GM15510 (cell line): Measurements from ENCODE around the gene JAKMIP3.

Source experiments
- POLR2A ChIP-seq: IDR thresholded peaks from 3 replicates; pipeline ENCODE4 v1.6.1; 2011; ENCODE audit warnings: borderline replicate concordance; ENCODE audit not compliant: insufficient read length; ENCODE audit errors: extremely low read depth

The JAKMIP3 gene

GRCh38 chr10:132036153-132036886, 29.4 kb upstream of the JAKMIP3 start:
- TF ChIP-seq POLR2A = no peak

- no peak for TF ChIP-seq POLR2A
Measured at GRCh38 chr10:132036887-132037675, 28.7 kb upstream of the JAKMIP3 start.

- no peak for TF ChIP-seq POLR2A
Measured at GRCh38 chr10:132037676-132037975, 28.1 kb upstream of the JAKMIP3 start.

- TF ChIP-seq POLR2A = no peak
Measured at GRCh38 chr10:132039371-132039770, 26.4 kb upstream of the JAKMIP3 start.

- TF ChIP-seq POLR2A = no peak
Measured at GRCh38 chr10:132040046-132040445, 25.7 kb upstream of the JAKMIP3 start.

- no peak for TF ChIP-seq POLR2A
Measured at GRCh38 chr10:132041340-132041739, 24.4 kb upstream of the JAKMIP3 start.

GRCh38 chr10:132043861-132044695, 21.7 kb upstream of the JAKMIP3 start:
- no peak for TF ChIP-seq POLR2A

- TF ChIP-seq POLR2A = no peak
Measured at GRCh38 chr10:132044803-132045202, 20.9 kb upstream of the JAKMIP3 start.

- TF ChIP-seq POLR2A = no peak
Measured at GRCh38 chr10:132045324-132045723, 20.4 kb upstream of the JAKMIP3 start.

GRCh38 chr10:132047575-132048293, 18.0 kb upstream of the JAKMIP3 start:
- TF ChIP-seq POLR2A = no peak

GRCh38 chr10:132048294-132048667, 17.5 kb upstream of the JAKMIP3 start:
- TF ChIP-seq POLR2A = no peak

- TF ChIP-seq POLR2A = no peak
Measured at GRCh38 chr10:132050191-132050590, 15.6 kb upstream of the JAKMIP3 start.

- no peak for TF ChIP-seq POLR2A
Measured at GRCh38 chr10:132052124-132052523, 13.6 kb upstream of the JAKMIP3 start.

- no peak for TF ChIP-seq POLR2A
Measured at GRCh38 chr10:132054564-132054963, 11.2 kb upstream of the JAKMIP3 start.

- no peak for TF ChIP-seq POLR2A
Measured at GRCh38 chr10:132055616-132056015, 10.1 kb upstream of the JAKMIP3 start.

- TF ChIP-seq POLR2A = no peak
Measured at GRCh38 chr10:132056663-132057062, 9.1 kb upstream of the JAKMIP3 start.

- TF ChIP-seq POLR2A = no peak
Measured at GRCh38 chr10:132057191-132057681, 8.5 kb upstream of the JAKMIP3 start.
